Measurements from ENCODE around the gene NRF1.

NRF1 gene

GRCh38 chr7:129739427-129739826 is 127.9 kb downstream of the NRF1 start:
- DNase-seq (ENCODE audit: low read depth in 2 of 2), result no peak

DNA sequence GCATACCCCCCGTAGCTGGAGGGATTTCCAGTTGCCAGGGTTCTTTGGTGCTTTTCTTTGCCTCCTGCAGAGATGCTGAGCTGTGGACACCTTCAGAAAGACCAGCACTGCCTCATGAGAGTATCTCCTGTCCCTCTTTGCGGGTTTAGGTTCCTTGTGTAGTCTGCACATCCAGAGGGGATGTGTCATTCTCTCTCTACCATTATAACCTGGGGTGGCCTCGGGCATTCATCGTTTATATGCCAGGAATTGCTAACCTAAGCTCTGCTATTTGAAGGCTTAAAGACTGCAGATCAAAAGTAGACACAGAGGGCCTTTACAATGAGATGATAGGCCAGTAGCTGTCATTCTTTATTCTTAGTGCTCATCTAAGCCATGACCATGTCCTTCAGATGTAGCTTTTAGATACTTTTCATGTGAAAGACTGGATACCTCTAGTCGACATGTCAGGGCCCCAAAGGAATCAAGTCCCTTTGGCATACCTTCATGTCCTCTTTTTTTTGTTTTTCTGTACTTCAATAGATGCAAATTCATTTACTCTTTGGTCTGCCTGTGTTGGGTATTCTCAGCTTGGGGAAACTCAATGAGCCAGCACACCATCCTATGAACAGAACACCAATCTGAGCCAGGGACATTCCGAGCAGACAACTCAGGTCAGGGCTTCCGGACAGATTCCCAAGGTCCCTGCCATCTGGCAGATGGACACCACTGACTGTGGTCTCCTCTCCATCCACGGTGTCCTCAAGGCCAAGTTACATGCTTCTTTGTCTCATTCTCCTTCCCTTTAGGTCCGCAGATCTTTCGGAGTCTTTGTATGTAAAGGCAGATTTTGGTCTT is 129.3 kb downstream of the NRF1 start:
- DNase-seq (ENCODE audit: low read depth in 2 of 2), result no peak

GRCh38 chr7:129741743-129742213 is 130.3 kb downstream of the NRF1 start:
- DNase-seq (ENCODE audit: low read depth in 2 of 2), result no peak

DNA sequence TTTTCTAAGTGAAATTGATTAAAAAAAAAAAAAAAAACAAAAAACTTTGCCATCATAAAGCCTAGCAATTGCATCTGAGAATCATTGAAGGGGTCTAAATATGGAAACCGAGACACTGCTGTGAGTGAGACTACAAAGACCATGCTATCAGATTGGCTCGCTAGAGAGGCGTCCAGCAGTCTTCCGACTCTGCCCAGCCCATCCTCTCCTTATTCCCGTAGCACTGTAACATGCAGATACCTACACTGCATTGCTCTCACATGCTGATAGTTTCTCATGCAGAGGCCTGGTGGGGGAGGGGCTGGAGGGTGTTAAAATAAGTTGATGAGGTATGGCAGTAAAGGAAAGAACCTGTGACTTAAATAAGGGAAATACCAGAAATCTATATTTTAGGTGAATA is 130.7 kb downstream of the NRF1 start:
- DNase-seq (ENCODE audit: low read depth in 2 of 2), result no peak

DNA sequence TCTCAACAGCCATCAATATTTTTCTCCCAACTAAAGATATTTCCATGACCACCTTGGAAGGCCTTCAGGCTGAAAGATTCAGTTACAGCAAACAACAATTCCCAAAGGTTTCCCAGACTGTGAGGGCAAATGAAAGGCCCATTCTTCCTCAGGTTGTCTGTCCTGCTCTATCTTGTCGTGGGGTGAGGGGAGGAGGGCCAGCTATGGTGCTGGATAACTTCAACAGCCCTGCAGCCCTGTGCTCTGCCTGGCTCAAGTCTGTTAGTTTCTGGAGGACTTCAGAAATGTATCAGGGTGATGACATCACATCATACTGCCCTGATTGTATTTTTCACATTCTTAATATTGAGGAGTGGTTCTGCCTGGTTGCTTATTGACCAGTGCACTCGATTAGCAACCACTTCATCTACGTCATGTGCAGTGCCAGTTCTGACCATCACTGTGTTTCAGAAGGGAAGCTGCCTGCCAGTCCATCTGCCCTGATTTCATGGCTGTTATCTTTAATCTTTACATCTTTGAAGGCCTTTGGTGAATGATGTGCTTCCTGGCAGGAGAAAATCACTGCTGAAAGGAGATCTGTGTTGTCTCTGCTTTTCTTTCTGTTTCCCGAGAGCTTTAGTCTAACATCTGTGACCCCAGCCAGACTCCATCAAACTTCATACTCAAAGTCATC is 135.5 kb downstream of the NRF1 start:
- no peak for DNase-seq (ENCODE audit: low read depth in 2 of 2)

DNA sequence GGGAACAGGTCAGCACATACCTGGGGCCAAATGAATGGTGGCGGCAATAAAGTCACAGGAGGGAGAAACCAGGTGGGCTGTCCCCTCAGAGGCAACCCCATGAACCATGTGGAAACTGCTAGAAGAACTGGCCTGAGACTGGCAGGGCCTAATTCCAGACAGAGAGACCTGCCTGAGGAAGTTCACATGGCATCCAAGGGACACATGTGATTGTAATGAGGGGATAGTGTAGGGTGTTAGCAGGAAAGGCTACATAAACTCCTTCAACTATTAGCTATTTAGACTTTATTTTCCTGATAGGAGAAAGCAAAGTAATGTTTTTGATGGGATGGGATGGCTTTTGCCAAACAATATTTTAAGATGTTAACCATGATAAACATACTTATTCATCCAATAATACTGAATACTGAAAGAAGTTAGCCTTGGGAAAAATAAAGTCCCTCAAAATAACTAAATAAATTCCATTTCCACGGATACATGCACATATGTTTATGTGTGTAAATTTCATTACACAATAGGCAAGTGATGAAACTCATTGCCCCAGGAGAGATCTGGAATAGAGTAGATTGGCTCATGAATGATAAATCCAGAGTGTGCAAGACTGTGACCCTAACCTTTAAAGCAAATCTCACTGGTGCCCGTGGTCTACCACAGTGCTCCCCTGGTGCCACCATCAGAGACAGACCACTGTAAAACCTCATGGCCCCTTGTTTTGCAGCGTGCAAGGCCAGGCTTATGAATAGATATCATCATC is 137.0 kb downstream of the NRF1 start:
- no peak for DNase-seq (ENCODE audit: low read depth in 2 of 2)

- no peak for DNase-seq (ENCODE audit: low read depth in 2 of 2)
Measured at GRCh38 chr7:129750091-129750490, 138.6 kb downstream of the NRF1 start.

DNA sequence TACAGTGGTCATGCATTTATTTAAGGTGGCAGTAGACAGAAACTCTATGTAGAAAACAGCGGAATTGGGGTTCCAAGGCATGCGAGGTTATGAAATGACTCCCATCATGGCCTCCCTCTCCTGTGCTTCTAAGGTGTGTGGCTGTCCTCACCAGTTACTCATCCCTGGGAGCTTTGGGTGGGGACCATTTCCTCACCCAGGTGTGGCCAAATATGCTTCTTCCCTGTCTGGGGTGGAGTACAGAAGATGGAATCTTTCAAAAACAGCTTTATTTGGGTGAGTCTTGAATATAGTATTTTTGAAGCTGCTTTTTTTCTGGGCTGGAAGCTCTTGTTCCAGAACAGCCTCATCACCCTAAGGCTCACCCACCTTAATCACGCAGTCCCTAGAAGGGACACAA is 139.0 kb downstream of the NRF1 start:
- no peak for DNase-seq (ENCODE audit: low read depth in 2 of 2)

DNA sequence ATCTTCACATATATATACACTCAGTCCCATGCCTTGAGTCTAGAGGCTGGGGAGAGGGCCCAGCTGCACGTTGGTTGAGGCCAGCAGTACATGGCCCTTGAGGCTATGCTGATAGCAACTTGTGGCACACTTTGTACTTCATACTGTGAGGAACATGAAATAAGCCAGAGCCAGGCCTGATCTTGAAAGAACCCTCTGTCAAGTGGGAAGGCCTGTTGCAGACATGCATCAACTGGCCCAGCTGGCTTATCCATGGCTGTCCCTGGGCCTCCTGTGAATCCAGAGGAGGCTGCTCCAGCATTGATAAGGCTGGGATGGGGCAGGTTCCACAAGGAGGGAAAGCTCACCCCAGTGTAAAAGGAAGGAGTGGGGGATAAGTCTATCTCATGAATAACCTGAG is 140.4 kb downstream of the NRF1 start:
- no peak for DNase-seq (ENCODE audit: low read depth in 2 of 2)

DNA sequence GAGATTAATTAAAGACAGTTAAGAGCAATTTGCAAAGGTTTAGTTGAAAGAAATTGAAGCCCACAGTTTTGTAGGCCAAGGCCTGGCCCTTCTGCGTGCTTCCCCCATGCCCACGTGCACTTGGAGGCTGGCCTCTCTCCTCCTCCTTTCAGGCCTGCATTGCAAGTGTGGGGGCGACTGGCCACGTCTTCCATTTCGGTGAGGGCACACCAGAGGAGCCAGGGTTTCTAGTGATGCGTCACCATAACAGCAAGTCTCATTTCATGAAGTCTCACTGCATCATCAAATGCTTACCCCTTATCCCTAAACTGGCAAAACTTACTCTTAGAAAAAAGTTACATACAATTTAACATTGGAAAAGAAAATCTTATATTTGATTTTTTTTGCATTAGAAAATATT is 141.2 kb downstream of the NRF1 start:
- DNase-seq (ENCODE audit: low read depth in 2 of 2), result no peak

GRCh38 chr7:129754406-129754805 is 142.9 kb downstream of the NRF1 start:
- no peak for DNase-seq (ENCODE audit: low read depth in 2 of 2)

- no peak for DNase-seq (ENCODE audit: low read depth in 2 of 2)
Measured at GRCh38 chr7:129757991-129758390, 146.5 kb downstream of the NRF1 start.

- no peak for DNase-seq (ENCODE audit: low read depth in 2 of 2)
Measured at GRCh38 chr7:129762387-129762969, 151.0 kb downstream of the NRF1 start.

DNA sequence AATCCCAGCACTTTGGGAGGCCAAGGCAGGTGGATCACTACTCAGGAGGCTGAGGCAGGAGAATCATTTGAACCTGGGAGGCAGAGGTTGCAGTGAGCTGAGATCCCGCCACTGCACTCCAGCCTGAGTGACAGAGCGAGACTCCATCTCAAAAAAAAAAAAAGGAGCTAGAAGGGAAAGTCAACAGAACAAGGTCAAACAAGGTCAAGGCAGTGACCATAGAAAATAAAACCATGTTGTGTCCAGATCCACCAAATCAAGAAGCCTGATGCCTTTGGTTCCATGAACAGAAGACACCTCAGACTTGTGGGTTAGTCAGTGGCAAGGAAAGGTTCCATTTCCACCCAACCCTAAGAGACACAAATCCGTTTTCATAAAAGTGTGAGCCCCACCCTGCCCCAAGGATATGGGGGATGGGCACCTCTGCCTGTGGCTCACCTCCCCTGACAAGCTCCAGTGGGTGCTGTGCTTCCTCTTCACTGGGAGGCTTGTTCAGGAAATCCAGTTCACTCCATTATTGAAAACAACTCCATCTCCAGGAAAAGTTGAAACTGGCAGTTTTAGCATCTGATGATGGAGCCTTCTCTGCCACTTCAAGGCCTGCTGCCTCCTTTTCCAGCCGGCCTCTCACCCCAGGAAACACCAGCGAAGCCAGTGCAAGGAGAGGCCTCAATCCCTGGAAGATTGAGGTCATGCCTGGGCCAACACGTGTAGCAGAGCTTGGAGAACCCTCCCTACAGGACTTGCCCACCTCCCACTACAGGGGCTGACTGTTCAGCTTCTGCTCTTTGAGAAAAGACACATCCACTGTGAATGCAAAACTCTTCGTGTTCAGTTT is 152.9 kb downstream of the NRF1 start:
- no peak for DNase-seq (ENCODE audit: low read depth in 2 of 2)

DNA sequence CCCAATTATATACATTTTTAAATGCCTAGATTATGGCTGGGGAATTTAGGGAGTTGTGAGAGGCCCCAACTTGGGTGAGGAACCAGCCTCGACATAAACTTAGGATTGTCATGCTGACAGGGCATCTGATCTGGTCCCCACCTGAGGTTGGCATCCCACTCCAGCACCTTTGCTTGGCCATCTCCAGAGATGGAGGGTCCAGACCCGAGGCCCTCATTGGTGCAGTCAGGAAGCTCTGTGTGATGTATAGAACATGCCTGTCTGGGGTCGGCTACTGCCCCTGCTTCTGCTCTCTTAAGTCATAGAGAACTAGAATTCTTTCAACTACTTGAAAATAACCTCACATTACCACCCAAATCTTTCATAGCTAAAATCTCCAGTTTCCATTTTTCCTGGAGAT is 153.8 kb downstream of the NRF1 start:
- no peak for DNase-seq (ENCODE audit: low read depth in 2 of 2)

DNA sequence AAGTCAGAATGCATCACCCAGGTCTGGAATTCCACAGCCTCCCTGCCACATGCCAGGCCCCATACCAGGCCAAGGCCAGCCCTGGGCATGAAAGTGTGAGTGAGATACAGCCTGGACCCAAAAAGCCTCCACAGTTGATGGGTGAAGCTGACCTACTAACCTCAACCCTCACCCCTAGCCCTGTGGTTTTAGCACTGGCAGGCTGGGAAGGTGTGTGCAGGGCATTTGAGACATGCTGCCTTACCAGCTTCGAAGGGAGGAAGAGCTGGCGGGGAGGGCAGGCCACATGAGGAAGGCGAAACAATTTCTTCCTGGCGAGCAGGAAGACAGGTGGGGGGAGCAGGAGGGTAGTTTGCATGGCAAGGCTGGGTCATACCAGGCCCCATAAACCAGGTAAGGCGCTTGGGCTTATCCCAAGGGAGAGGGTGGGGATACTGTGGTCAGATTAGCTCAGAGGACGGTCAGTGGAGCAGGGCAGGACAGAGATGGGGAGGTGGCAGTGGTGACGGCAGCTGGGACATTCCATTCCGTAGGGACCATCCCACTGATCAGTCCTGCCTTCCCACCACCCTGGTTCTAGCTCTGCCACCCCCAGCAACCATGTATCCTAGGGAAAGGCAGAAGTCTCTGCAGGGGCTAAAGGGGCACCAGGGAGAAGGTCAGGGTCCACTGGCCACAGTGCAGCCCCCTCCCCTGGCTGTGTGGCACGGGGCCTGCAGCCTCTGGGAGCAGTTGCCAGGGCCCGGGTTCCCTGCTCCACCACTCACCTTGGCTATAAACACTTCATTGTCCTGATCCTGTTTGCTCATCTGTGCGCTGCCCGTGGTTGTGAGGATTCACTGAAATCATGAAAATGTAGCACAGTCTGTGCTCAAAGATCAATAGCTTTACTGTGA is 155.8 kb downstream of the NRF1 start:
- no peak for DNase-seq (ENCODE audit: low read depth in 2 of 2)

DNA sequence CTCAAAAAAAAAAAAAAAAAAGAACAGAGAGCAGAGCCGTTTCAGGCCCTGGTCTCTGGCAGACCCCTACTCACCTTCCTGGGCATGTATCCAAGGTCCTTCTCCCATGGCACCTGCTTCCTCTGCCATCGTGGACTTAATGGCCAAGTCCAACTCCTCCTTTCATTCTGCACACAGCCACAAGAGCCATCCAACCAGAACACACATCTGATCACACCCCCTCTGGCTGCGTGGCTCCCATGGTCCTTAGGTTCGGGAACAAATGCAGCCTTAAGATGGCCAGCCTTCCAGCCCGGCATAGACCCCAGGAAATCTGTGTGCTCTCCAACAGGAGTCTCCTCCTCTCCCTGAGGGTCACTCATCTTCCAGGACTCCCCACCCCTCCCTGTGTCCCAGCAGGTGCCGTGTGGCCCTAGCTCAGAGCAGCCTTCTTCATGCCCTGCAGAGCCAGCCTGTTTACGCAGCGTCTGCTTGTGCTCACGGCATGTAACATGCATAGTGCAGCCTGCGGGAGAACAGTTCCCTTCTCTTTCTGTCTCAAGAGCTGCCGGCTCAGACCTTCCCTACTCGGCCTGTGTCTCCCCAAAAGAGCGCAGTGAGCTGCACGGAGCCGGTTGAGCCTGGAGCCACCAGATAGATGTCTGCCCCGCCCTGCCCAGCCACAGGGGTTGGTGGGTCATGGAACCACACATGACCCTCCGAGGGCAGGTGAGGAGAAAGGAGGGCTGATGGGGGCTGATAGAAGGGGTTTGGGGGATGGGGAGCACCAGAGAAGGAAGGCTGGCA is 157.3 kb downstream of the NRF1 start:
- DNase-seq (ENCODE audit: low read depth in 2 of 2), result no peak

DNA sequence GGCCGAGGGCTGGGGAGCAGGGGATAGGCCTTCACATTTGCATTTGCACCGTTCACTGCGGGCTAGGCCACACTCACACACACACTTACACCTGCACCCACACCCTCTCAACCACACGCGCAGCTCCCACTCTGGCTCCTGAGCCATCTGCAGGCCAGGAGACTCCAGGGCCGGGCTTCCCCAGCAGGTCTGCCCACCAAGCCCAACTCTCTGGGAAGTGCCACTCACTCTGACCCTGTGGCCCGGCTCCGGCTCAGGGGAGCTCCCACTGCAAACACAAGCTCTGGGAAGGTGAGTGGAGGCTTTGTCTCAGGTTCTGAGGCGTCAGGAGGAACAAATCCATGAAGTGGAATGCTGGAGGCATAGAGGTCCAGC is 157.9 kb downstream of the NRF1 start:
- no peak for DNase-seq (ENCODE audit: low read depth in 2 of 2)
